Hair follicular keratinocyte (primary cell): Measurements from ENCODE around the gene SPANXN1. TPM values are rescaled to one million over a fixed set of nuclear protein-coding genes. Genes with fewer than 3 reads are reported as not detected.

Source experiments
- total RNA-seq: library from RNA; depleted of rRNA; stranded (reverse); fragments of >200 nt; gene quantifications from 2 replicates; pipeline ENCODE4 v1.2.3, GENCODE V29; 2015

SPANXN1 gene, protein sequence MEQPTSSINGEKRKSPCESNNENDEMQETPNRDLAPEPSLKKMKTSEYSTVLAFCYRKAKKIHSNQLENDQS
- total RNA-seq: not detected in 2 replicates

DNA sequence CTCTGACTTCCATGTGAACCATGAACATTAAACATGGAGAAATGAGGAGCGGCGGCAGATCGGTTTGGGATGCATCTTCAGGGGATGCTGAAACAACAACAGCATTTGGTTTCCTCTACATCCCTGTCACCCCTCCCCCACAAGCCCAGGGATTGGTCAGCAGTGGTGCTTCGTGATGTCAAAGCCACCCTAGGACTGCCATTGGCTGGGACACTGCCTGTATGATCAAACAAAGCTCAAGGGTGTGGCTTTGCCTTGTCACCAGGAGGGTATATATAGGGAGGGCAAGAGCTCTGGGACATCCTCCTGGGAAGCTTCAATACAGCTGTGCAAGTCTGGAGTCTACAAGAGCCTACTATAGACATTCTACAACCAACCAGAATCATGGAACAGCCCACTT is at the start of gene SPANXN1:
Gene SPANXN1 (plus strand): TSS at position 301 of the 400 bp plus-strand sequence. CDS start 84 bp downstream, at position 385.

